GM12891 (cell line): ENCODE results near the gene RAE1.

ENCODE experiments used
- PAX5 ChIP-seq: IDR thresholded peaks from 2 replicates; pipeline ENCODE4 v1.6.1; 2011; ENCODE audit warnings: low read length, moderate library complexity, mild to moderate bottlenecking; ENCODE audit not compliant: insufficient read depth, severe bottlenecking
- POLR2A ChIP-seq: IDR thresholded peaks from 2 replicates; pipeline ENCODE4 v1.6.1; 2011; ENCODE audit warnings: low read depth, low read length, control low read depth
- POLR2AphosphoS5 ChIP-seq: IDR thresholded peaks from 2 replicates; pipeline ENCODE4 v1.6.1; 2011; ENCODE audit warnings: low read depth, low read length, control low read depth
- POU2F2 ChIP-seq: IDR thresholded peaks from 2 replicates; pipeline ENCODE4 v1.6.1; 2011; ENCODE audit warnings: low read depth, mild to moderate bottlenecking, control low read depth, low read length, moderate library complexity
- SPI1 ChIP-seq: IDR thresholded peaks from 2 replicates; pipeline ENCODE4 v1.6.1; 2011; ENCODE audit warnings: low read depth, low read length, control low read depth
- TAF1 ChIP-seq: IDR thresholded peaks from 2 replicates; pipeline ENCODE4 v1.6.1; 2011; ENCODE audit warnings: low read depth, low read length, control low read depth

DNA sequence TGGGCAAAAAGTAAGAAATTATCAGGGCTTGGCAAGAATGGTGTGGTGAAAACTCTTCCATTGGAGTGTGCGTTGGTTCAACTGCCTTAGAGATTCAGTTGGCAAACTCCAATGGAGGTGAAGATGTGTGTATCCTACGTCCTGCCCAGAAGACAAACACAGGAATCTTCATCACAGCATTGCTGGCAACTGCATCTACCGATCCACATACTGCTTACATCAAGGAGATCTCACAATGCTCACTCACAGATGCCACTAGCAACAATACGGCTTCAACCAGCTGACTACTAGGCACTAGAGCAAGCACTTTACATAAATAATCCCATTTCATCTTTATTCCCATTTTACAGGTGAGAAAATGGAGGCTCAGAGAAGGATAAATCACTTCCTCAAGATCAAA, 31.5 kb upstream of the RAE1 start:
- no peak for TF ChIP-seq POLR2A
- no peak for TF ChIP-seq TAF1
- TF ChIP-seq POLR2AphosphoS5, result no peak
- TF ChIP-seq POU2F2, result no peak
- TF ChIP-seq PAX5, result no peak
- TF ChIP-seq SPI1, result no peak
